GM12864 (cell line): ENCODE data around the gene SMARCD2.
A peak's percentile ranks its signal among the peaks of the same experiment; 100 is the strongest.

Experiments used
- DNase-seq: peaks from one replicate; pipeline ENCODE4 v3.0.0-alpha.2; 2011; ENCODE audit warnings: low read depth
- H3K4me3 ChIP-seq: 2 replicates; pipeline ENCODE4 v1.5.1; 2011; ENCODE audit warnings: mild to moderate bottlenecking, low read depth, low read length, control low read depth
- CTCF ChIP-seq: IDR thresholded peaks from 2 replicates; pipeline ENCODE4 v1.5.1; 2011; ENCODE audit warnings: low read depth, mild to moderate bottlenecking, moderate library complexity, low read length, control low read depth, inconsistent platforms; ENCODE audit errors: missing control alignments

The SMARCD2 gene

DNA sequence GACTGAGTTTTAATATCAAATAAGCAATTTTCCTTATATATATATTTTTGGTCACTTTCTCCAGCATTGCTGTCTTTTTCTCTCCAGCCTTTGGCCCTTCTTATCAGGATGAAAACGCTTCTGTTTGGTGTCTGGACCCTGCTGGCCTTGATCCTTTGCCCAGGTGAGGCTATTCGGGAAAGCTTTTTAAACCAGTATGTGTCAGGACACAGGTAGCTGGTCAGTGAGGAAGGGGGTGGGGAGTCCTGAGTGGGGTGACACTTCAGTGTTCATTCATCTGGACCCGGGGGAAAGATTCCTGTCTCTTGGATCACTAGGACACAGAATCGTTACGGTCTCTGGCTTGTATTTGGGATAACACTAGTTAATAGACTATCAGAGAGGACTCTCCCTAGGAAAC lies 12.2 kb upstream of the SMARCD2 start:
- no peak for TF ChIP-seq CTCF
- H3K4me3 ChIP-seq, result no peak overlapping the region
- no peak for DNase-seq

- DNase-seq, result no peak
- TF ChIP-seq CTCF, result no peak
These were observed 10.8 kb upstream of the SMARCD2 start for GRCh38 chr17:63853260-63853659.

GRCh38 chr17:63850401-63850800 lies 7.9 kb upstream of the SMARCD2 start:
- no peak for TF ChIP-seq CTCF
- DNase-seq, result no peak
- no peak overlapping the region for H3K4me3 ChIP-seq

More at GRCh38 chr17:63853260-63853659, 10.8 kb upstream of the SMARCD2 start:
- no peak overlapping the region for H3K4me3 ChIP-seq

DNA sequence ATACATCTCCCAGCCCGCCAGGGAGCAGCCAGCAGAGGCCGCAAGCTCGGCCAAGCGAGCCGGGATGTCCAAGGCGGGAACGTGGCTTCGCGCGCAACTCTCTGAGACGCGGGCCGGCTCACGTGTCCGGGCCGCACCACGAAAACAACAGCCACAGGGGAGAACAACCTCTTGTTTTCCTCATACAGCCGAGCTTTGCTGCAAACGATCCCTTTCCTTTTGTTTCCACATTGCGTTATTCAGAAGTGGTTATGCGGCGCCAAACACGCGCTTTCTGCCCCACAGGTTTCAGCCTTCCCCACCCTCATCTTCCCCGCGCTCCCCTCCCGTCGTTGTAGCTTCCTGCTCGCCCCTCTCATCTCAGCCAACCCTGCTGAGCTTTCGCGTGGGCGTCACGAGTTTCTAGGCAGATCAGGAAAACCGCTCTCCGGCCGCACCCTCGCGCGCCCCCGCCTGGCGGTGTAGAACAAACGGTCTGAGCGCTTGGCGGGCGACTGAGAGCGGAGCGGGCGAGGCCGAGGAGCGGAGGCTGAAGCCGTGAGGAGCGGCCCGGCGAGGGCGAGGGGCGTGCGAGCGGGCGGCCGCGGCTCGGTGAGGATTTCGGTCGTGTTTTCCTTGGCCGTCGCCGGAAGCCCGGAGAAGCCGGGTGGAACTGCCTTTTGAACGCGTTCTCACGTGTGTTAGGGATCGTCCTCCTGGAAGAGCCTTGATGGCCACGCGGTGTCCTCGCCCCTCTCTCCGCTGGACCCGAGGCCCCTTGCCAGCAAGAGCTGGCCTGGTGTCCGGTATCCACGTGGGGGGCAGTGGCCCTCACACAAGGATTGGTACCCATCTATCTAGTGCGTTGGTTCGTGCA lies 6.6 kb upstream of the SMARCD2 start:
- peak; percentile 86 for DNase-seq
- TF ChIP-seq CTCF, result peak; percentile 76
- peak overlapping the region; percentile 42 for H3K4me3 ChIP-seq

DNA sequence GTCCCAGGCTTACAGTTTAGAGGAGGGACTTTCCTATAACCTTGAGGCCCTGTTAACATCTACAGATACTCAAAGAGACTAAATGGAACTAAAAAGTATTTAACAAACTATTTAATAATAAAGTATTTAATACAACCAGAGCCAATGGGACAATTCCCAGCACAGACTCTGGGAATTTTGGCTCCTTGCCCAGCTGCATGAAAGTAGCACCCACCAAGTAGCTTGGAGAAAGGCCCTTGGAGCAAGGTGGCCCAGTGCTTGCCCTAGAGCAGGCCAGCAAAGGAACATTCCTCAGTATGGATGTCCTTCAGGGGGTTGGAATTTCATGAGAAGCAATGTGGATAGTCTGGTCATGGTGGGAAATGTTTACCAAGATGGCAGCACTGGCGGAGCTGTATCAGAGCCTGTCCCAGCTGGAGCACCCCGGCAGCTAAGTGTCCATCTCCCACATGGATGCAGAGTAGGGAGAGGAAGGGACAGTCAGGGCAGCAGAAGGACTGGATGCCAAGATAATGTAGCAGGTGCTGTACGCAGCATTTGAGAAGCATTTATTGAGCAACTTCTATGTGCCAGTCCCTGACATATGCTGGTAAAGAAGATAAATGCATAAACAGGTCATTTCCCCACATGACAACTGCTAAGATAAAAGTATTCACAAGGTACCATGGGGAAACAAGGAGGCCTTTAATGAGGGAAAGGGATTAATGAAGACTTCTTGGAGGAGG lies 5.2 kb upstream of the SMARCD2 start:
- no peak overlapping the region for H3K4me3 ChIP-seq
- TF ChIP-seq CTCF, result no peak
- DNase-seq, result no peak

- no peak for DNase-seq
- no peak overlapping the region for H3K4me3 ChIP-seq
- TF ChIP-seq CTCF, result no peak
These were observed 3.0 kb upstream of the SMARCD2 start for GRCh38 chr17:63845509-63845908.
